T-cell (primary cell): ENCODE results near the gene CHRNA1. TPM values are rescaled to one million over a fixed set of nuclear protein-coding genes. Genes with fewer than 3 reads are reported as not detected.

Experiments
- ATAC-seq, 4 experiments: fragments of 200-7000 bp in 3 of 4; fragments of 150-1000 bp in 1 of 4; cut with Tn5 transposase; replicated peaks in 1 of 4; 1 replicate in 3 of 4; 2 replicates in 1 of 4; pipeline ENCODE4 v1.10.0; 2021; ENCODE audit warnings: moderate library complexity in 3 of 4, mild to moderate bottlenecking in 2 of 4, moderate number of reproducible peaks in 1 of 4
- CTCF ChIA-PET, 2 donors: fragments of 300-600 bp; sonication (Branson Sonifier 250); formaldehyde crosslinking; loops; one replicate each; lab custom pipeline; 2022; ENCODE audit warnings: antibody characterized with exemption in 2 of 2; lab: Charles Lee
- POLR2A ChIA-PET, 2 donors: fragments of 300-600 bp; sonication (Branson Sonifier 250); formaldehyde crosslinking; loops; one replicate each; lab custom pipeline; 2022; ENCODE audit warnings: antibody characterized with exemption in 2 of 2; lab: Charles Lee
- DNase-seq, 35 experiments: peaks; one replicate each; pipeline versions ENCODE4 v3.0.0 to v3.0.0-alpha.2; 2013 to 2023
- H3K27ac ChIP-seq: one replicate; pipeline ENCODE4 v1.5.1; 2013; ENCODE audit warnings: low read length
- H3K27me3 ChIP-seq, 2 experiments: replicated peaks in 1 of 2; 1 replicate in 1 of 2; 2 replicates in 1 of 2; pipeline versions ENCODE4 v1.6.1 to v1.7.0; 2013; ENCODE audit warnings: low read length in 1 of 2, mixed read lengths in 1 of 2; ENCODE audit not compliant: control insufficient read depth in 2 of 2, insufficient read depth in 2 of 2; ENCODE audit errors: extremely low read depth in 1 of 2
- H3K36me3 ChIP-seq, 2 donors: 1 replicate in 1 of 2; 2 replicates in 1 of 2; pipeline versions ENCODE4 v1.6.1 to v1.7.0; 2013; ENCODE audit warnings: low read length in 1 of 2; ENCODE audit not compliant: control insufficient read depth in 2 of 2, insufficient read depth in 1 of 2; ENCODE audit errors: extremely low read depth in 1 of 2
- H3K4me1 ChIP-seq, 2 experiments: 1 replicate in 1 of 2; 2 replicates in 1 of 2; pipeline versions ENCODE4 v1.6.1 to v1.7.0; 2013; ENCODE audit warnings: low read length in 2 of 2, mixed read lengths in 1 of 2; ENCODE audit not compliant: insufficient read depth in 2 of 2, control insufficient read depth in 1 of 2; ENCODE audit errors: extremely low read depth in 1 of 2
- H3K4me3 ChIP-seq, 2 donors: 1 replicate in 1 of 2; 2 replicates in 1 of 2; pipeline versions ENCODE4 v1.5.1 to v1.7.0; 2013; ENCODE audit warnings: mild to moderate bottlenecking in 2 of 2, low read length in 1 of 2, moderate library complexity in 1 of 2; ENCODE audit not compliant: control insufficient read depth in 1 of 2; ENCODE audit errors: extremely low read depth in 1 of 2
- H3K9me3 ChIP-seq: 2 replicates; pipeline ENCODE4 v1.7.0; 2013
- H3K27ac Mint-ChIP-seq, 2 donors: one replicate each; pipeline ENCODE4 v1.8.0; 2020 to 2021; ENCODE audit warnings: mild to moderate bottlenecking in 2 of 2, mixed read lengths in 2 of 2
- H3K27me3 Mint-ChIP-seq, 2 donors: one replicate each; pipeline ENCODE4 v1.8.0; 2021 to 2022; ENCODE audit warnings: mixed read lengths in 2 of 2
- H3K36me3 Mint-ChIP-seq: one replicate; pipeline ENCODE4 v1.8.0; 2021; ENCODE audit warnings: mixed read lengths
- H3K4me1 Mint-ChIP-seq, 3 donors: one replicate each; pipeline ENCODE4 v1.8.0; 2020 to 2022; ENCODE audit warnings: mixed read lengths in 3 of 3, mild to moderate bottlenecking in 1 of 3
- H3K4me3 Mint-ChIP-seq, 3 donors: one replicate each; pipeline ENCODE4 v1.8.0; 2020 to 2022; ENCODE audit warnings: mild to moderate bottlenecking in 3 of 3, mixed read lengths in 3 of 3, moderate library complexity in 3 of 3
- H3K9me3 Mint-ChIP-seq, 3 donors: one replicate each; pipeline ENCODE4 v1.8.0; 2020 to 2022; ENCODE audit warnings: mixed read lengths in 3 of 3
- WGBS: methylation state at CpG from one replicate; pipeline ENCODE4 v1.1.5; 2013; ENCODE audit warnings: missing lambda C conversion rate; ENCODE audit not compliant: insufficient coverage; 5-methylcytosine and 5-hydroxymethylcytosine counted together
- total RNA-seq, 35 experiments: library from RNA in 6 of 35; stranded (reverse) in 6 of 35; fragments of 120-200 nt in 1 of 35; gene quantifications; one replicate each; pipeline versions ENCODE4 v1.2.1 to v1.2.4 and lab custom pipeline; 2013 to 2026

Gene CHRNA1
- total RNA-seq, 5 donors from 2014 or later (not counting 1 experiment from before 2014, with no cell fraction given): 0.23 TPM; not detected in 4

GRCh38 chr2:174760845-174761473 is 3.3 kb downstream of the CHRNA1 start:
- Histone ChIP-seq H3K4me3 (no peak overlapping the region), H3K27ac (no peak overlapping the region), H3K4me1 (peaks cover 0 to 5% of the 10 kb centered on the region in 2 experiments), H3K9me3 (no peaks in the 10 kb centered on the region), H3K36me3 (no peaks in the 10 kb centered on the region), H3K27me3 (peaks cover 0 to 7% of the 10 kb centered on the region in 2 experiments)
- Mint-ChIP-seq H3K9me3 (no peaks in the 10 kb centered on the region), H3K27ac (no peak overlapping the region), H3K27me3 (peaks cover 0 to 2% of the 10 kb centered on the region in 2 donors), H3K4me3 (no peak overlapping the region), H3K36me3 (no peaks in the 10 kb centered on the region), H3K4me1 (peaks cover 8 to 15% (median 9%) of the 10 kb centered on the region in 3 donors)
- DNase-seq (no peak), ATAC-seq (no peak)
- ChIA-PET POLR2A (interaction anchor here in 1 of 2 donors (0.5 kb wide), 1 partner anchor 46 kb away, joined by 3 read pairs; no protein-coding TSS in a partner anchor), CTCF (interaction anchor here in 1 of 2 donors (0.6 to 1.2 kb wide), 2 partner anchors 10 to 52 kb away, joined by 3 to 5 read pairs; no protein-coding TSS in a partner anchor)
- 88% methylated on average over 4 of the region's 5 CpGs for WGBS

GRCh38 chr2:174759381-174760065 is 4.7 kb downstream of the CHRNA1 start:
- Histone ChIP-seq H3K9me3 (no peaks in the 10 kb centered on the region), H3K4me1 (peaks cover 0 to 5% of the 10 kb centered on the region in 2 experiments), H3K27ac (no peak overlapping the region), H3K27me3 (peaks cover 0 to 7% of the 10 kb centered on the region in 2 experiments), H3K36me3 (no peaks in the 10 kb centered on the region), H3K4me3 (no peak overlapping the region)
- Mint-ChIP-seq H3K27ac (no peak overlapping the region), H3K36me3 (no peaks in the 10 kb centered on the region), H3K4me1 (peaks cover 8 to 15% (median 9%) of the 10 kb centered on the region in 3 donors), H3K9me3 (no peaks in the 10 kb centered on the region), H3K27me3 (peaks cover 0 to 2% of the 10 kb centered on the region in 2 donors), H3K4me3 (no peak overlapping the region)
- no peak for DNase-seq
- WGBS: 82% methylated on average over 8 of the region's 11 CpGs
- POLR2A ChIA-PET: no interaction called here
- CTCF ChIA-PET: interaction anchor here in 1 of 2 donors (0.6 kb wide), 1 partner anchor 491 kb away, joined by 3 read pairs; no protein-coding TSS in a partner anchor
- no peak for ATAC-seq

- Histone ChIP-seq H3K9me3 (no peaks in the 10 kb centered on the region), H3K4me1 (peaks cover 0 to 19% of the 10 kb centered on the region in 2 experiments), H3K36me3 (no peaks in the 10 kb centered on the region), H3K27me3 (peaks cover 0 to 2% of the 10 kb centered on the region in 2 experiments), H3K4me3 (no peak overlapping the region), H3K27ac (no peak overlapping the region)
- H3K9me3 Mint-ChIP-seq: no peaks in the 10 kb centered on the region
- ChIA-PET POLR2A (interaction anchor here in 1 of 2 donors (0.6 kb wide), 1 partner anchor 872 kb away, joined by 4 read pairs; no protein-coding TSS in a partner anchor), CTCF (interaction anchor here in 1 of 2 donors (0.6 kb wide), 1 partner anchor 58 kb away, joined by 3 read pairs; no protein-coding TSS in a partner anchor)
- H3K4me1 Mint-ChIP-seq: peaks cover 16 to 21% (median 17%) of the 10 kb centered on the region in 3 donors
- DNase-seq (no peak), ATAC-seq (no peak)
- no peaks in the 10 kb centered on the region for H3K36me3 Mint-ChIP-seq
- WGBS: 86% methylated on average over 6 of the region's 10 CpGs
- no peak overlapping the region for H3K27ac Mint-ChIP-seq
- H3K27me3 Mint-ChIP-seq: peaks cover 0 to 2% of the 10 kb centered on the region in 2 donors
- no peak overlapping the region for H3K4me3 Mint-ChIP-seq
Observed at GRCh38 chr2:174756743-174757142, 7.5 kb downstream of the CHRNA1 start.

DNA sequence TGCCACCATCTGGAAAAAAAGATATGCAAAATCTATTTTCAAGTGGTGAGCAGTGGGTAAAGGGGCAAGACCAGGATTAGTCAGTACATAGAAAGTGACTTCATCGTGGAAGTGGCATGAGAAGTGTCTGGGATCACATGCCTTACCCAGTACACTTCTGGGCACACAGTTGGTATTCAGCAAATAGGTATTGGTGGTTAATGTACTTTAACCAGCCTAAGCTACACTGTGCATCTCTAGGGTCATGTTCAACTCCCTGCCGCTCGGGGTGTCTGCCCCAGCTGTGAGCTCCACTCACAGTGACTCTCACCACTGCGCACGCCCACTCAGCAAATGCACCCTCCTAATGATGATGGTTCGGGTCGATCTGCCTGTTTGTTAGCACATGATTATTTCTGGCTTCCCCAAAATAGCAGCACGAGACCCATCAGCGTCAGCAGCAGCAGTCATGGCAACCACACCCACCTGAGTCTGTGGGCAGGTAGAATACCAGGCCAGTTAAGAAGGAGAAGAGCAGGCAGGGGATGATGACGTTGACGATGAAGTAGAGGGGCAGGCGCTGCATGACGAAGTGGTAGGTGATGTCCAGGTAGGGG is 11.1 kb downstream of the CHRNA1 start:
- POLR2A ChIA-PET: interaction anchor here (0.6 kb wide), 3 partner anchors 40 to 132 kb away, joined by 3 to 7 read pairs (median 3); no protein-coding TSS in a partner anchor
- Histone ChIP-seq H3K4me1 (peaks cover 4 to 35% of the 10 kb centered on the region in 2 experiments), H3K9me3 (no peaks in the 10 kb centered on the region), H3K4me3 (no peak overlapping the region), H3K27ac (peak overlapping the region; percentile 55), H3K36me3 (no peaks in the 10 kb centered on the region), H3K27me3 (no peaks in the 10 kb centered on the region)
- Mint-ChIP-seq H3K4me3 (peak overlapping the region in 1 of 3 donors; percentile 48), H3K4me1 (peaks cover 39 to 44% (median 40%) of the 10 kb centered on the region in 3 donors), H3K36me3 (no peaks in the 10 kb centered on the region), H3K9me3 (no peaks in the 10 kb centered on the region), H3K27me3 (no peaks in the 10 kb centered on the region), H3K27ac (peak overlapping the region; percentile 86 to 88)
- CTCF ChIA-PET: interaction anchor here in 1 of 2 donors (0.7 kb wide), 1 partner anchor 53 kb away, joined by 3 read pairs; no protein-coding TSS in a partner anchor
- ATAC-seq (peak in 2 of 4 experiments; percentile 26 to 40), DNase-seq (peak in 19 of 35 experiments; percentile 4 to 64 (median 28))
- WGBS: 78% methylated on average over 10 of the region's 13 CpGs

DNA sequence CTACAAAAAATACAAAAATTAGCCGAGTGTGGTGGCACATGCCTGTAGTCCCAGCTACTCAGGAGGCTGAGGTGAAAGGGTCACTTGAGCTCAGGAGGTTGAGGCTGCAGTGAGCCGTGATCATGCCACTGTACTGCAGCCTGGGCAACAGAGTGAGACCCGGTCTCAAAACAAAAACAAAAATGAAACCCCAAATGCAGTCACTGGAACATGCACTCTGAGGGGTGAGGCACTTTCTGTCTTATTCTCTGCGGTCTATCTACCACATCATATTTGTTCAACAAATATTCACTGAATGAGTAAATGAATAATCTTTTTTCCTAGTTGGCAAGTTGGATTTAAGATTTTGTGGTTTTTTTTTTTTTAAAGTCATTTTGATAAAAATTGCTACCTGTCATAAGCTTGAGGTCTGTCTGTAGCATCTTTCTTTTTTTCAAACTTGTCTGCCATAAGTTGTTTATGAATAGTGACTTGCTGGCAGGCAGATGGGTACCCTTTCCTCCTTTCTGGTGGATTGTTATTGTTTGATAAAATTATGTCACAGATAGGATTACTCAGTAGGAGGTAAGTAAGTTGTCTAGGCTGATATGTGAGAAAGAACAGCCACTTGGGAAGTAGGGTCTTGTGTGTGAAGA is 11.8 kb downstream of the CHRNA1 start:
- DNase-seq (peak in 4 of 35 experiments; percentile 3 to 54 (median 14)), ATAC-seq (peak in 2 of 4 experiments; percentile 48 to 49)
- H3K27ac Mint-ChIP-seq: peak overlapping the region; percentile 86 to 88
- H3K9me3 Mint-ChIP-seq: no peaks in the 10 kb centered on the region
- H3K27me3 Mint-ChIP-seq: no peaks in the 10 kb centered on the region
- POLR2A ChIA-PET: interaction anchor here (0.6 kb wide), 3 partner anchors 39 to 131 kb away, joined by 3 to 7 read pairs (median 3); no protein-coding TSS in a partner anchor
- Histone ChIP-seq H3K4me1 (peaks cover 4 to 35% of the 10 kb centered on the region in 2 experiments), H3K9me3 (no peaks in the 10 kb centered on the region), H3K36me3 (no peaks in the 10 kb centered on the region), H3K27ac (peak overlapping the region; percentile 57), H3K4me3 (no peak overlapping the region), H3K27me3 (no peaks in the 10 kb centered on the region)
- no peaks in the 10 kb centered on the region for H3K36me3 Mint-ChIP-seq
- WGBS: 48% methylated on average over 3 of the region's 4 CpGs
- peak overlapping the region; percentile 28 to 48 (median 39) for H3K4me3 Mint-ChIP-seq
- peaks cover 39 to 44% (median 40%) of the 10 kb centered on the region in 3 donors for H3K4me1 Mint-ChIP-seq
- CTCF ChIA-PET: interaction anchor here (0.6 to 0.7 kb wide), 2 partner anchors 52 to 201 kb away, joined by 3 to 4 read pairs; no protein-coding TSS in a partner anchor
